VCaP (cell line): ENCODE results near the gene TMEM184B.

Experiments
- H3K27ac ChIP-seq: fragments of 450-650 bp; 2 replicates; pipeline ENCODE4 v1.5.1; 2017
- TF ChIP-seq, protein P1 (sequence below): fragments of 450-650 bp; conservative IDR thresholded peaks from 2 replicates; pipeline ENCODE4 v1.5.1; 2017; ENCODE audit warnings: mild to moderate bottlenecking, moderate library complexity

Gene TMEM184B

GRCh38 chr22:38213319-38213989, 59.4 kb downstream of the TMEM184B start:
- TF ChIP-seq, protein P1, sequence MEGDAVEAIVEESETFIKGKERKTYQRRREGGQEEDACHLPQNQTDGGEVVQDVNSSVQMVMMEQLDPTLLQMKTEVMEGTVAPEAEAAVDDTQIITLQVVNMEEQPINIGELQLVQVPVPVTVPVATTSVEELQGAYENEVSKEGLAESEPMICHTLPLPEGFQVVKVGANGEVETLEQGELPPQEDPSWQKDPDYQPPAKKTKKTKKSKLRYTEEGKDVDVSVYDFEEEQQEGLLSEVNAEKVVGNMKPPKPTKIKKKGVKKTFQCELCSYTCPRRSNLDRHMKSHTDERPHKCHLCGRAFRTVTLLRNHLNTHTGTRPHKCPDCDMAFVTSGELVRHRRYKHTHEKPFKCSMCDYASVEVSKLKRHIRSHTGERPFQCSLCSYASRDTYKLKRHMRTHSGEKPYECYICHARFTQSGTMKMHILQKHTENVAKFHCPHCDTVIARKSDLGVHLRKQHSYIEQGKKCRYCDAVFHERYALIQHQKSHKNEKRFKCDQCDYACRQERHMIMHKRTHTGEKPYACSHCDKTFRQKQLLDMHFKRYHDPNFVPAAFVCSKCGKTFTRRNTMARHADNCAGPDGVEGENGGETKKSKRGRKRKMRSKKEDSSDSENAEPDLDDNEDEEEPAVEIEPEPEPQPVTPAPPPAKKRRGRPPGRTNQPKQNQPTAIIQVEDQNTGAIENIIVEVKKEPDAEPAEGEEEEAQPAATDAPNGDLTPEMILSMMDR, result no peak
- H3K27ac ChIP-seq, result no peak overlapping the region

GRCh38 chr22:38212442-38212841, 60.4 kb downstream of the TMEM184B start:
- TF ChIP-seq, protein P1, result no peak

GRCh38 chr22:38211556-38211955, 61.3 kb downstream of the TMEM184B start:
- H3K27ac ChIP-seq, result no peak overlapping the region
- TF ChIP-seq, protein P1, result no peak

More at GRCh38 chr22:38212442-38212841, 60.4 kb downstream of the TMEM184B start:
- no peak overlapping the region for H3K27ac ChIP-seq

- TF ChIP-seq, protein P1, result no peak
- no peak overlapping the region for H3K27ac ChIP-seq
These were observed 64.2 kb downstream of the TMEM184B start for GRCh38 chr22:38208551-38208968.

GRCh38 chr22:38207898-38208432, 64.8 kb downstream of the TMEM184B start:
- no peak overlapping the region for H3K27ac ChIP-seq
- TF ChIP-seq, protein P1, result no peak

DNA sequence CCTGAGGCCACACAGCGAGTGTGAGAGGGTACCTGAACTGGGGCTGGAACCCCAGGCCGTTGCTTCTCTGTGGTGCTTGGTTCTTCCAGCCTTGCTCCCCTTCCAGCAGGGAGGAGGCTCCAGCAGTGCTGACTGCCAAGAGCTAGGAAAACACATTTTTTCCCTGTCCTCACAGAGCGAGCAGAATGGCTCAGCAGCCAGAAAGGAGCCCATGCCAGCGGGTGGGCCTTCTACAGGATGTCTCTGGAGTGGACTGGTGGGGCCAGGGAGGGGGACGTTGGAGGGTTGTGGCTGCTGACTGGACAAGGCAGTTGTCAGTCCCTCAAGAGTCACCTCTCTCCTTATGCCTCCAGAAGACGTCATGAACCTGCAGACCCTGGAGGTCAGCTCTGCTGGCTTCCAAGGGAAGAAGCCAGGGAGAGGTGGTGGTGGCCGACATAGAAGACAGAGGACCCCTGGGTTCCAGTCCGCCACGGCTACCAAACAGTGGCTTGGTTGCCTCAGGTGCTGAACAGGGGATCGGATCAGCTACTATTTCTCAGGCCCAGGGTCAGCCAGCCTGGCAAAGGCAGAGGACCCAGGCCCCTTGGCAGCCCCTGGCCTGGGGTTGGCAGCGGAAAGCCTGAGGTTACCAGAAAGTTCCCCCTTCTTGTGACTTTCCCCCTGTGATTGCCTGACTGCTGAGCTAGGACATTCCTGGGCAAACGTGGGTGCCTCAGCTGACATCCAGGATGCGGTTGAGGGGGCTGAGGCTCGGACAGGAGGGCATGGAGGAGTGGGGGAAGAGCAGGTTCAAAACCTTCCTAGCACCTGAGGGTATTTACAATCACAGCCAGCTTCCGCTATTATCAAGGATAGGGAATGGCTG, 67.3 kb downstream of the TMEM184B start:
- no peak overlapping the region for H3K27ac ChIP-seq
- TF ChIP-seq, protein P1, result no peak

DNA sequence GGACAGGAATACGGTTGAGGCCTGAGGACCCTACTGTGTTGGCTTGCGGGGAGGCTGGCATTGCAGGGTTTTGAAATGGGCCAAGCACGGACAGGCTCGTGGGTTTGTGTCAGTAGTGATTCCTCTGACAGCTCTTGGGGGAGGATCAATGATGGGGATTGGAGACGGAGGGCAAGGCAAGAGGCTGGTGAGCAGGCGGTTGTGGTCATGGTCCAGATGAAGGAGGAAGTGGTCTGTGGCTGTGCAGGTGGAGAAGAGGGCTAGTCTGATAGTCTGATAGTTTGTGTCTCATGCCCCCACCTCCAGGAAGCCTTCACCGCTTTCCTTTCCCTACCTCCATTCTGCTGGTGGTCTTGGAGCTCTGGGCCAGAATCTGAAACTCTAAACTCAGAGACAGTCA, 68.0 kb downstream of the TMEM184B start:
- TF ChIP-seq, protein P1, result no peak
- H3K27ac ChIP-seq, result no peak overlapping the region
